Stimulated activated CD4-positive, alpha-beta T cell treated with anti-CD3 and anti-CD28 coated beads, Interleukin-4, amount 100 ng/mL, for 4 hours (primary cell): Measurements from ENCODE around the gene EXTL1.

ENCODE experiments used
- DNase-seq, 2 experiments: peaks; one replicate each; pipeline ENCODE4 v3.0.0-alpha.2; 2020

The EXTL1 gene

DNA sequence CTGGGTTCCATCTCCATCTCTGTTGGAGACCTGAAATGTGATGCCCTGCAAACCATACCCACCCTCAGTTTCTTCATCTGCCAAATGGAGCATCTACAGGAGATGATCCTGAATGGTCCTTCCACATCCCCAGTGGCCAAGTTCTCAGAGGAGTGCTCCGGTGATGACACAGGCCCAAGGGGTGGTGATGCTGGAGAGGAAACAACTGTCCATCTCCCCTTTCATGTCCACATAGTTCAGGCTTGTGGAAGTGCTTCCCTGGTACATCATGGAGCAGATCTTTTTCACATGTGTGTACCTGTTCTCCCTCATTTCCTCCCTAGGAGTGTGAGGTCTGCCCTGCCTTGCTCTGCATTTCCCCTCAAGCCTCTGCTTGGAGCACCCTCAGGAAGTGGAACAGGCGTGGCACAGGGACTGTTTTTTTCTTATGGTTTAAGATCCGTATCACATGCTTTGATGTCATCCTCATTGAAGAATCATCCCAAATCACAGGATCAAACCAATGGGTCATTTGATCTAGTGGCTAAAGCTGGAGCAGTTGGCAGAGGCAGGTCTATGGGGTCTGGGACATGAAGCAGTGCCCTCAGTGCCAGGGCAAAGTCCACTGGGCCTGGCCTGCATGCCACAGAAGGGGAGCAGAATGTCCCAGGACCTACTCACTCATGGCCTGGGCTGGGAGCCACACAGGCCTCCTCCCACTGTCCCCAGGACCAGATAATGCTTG, 54.0 kb downstream of the EXTL1 start:
- no peak for DNase-seq

DNA sequence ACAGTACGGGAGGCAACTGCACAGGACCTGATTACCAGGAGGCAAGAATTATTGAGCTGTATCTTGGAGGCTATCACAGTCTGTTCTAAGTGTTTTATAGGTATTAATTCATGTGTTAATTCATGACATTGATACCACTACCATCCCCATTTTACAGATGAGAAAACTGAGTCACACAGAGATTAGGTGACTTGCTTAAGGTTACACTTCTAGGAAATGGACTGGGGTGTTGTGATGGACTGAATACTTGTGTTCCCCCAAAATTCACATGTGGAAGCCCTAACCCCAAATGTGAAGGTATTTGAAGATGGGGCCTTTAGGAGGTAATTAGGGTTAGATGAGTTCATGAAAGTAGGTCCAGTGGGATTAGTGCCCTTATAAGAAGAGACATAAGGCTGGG, 55.9 kb downstream of the EXTL1 start:
- no peak for DNase-seq

DNA sequence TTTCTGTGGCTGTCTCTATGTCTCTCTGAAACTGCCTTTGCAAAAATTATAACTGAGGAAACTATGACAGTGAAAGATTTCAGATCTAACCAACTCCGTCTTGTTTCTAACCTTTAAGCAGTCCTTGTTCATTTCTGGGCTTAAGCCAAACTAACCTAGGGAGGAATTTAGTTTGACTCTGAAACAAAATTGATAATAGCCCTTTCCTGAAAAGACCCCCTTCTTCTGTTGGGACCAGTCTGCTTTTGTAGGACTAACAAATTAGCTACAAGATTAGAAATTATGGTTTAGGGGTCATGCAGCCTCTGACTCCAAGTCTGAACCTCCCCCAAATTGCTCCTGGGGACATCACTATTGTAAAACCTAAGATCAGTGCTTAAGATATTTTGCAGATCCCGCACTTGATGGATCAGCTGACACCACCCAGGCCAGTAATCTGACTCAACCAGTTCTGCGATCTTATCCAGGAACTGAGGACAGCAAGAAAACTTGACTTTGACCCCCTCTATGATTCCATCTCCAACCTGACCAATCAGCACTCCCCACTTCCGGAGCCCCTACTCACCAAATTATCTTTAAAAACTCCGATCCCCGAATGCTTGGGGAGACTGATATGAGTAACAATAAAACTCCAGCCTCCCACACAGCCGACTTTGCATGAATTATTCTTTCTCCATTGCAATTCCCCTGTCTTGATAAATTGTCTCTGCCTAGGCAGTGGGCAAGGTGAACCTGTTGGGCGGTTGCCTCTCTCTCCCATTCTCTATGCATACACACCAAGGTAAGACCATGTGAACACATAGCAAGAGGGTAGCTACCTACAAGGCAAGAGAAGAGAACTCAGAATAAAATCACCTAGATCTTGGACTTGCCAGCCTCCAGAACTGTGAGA, 57.0 kb downstream of the EXTL1 start:
- no peak for DNase-seq

DNA sequence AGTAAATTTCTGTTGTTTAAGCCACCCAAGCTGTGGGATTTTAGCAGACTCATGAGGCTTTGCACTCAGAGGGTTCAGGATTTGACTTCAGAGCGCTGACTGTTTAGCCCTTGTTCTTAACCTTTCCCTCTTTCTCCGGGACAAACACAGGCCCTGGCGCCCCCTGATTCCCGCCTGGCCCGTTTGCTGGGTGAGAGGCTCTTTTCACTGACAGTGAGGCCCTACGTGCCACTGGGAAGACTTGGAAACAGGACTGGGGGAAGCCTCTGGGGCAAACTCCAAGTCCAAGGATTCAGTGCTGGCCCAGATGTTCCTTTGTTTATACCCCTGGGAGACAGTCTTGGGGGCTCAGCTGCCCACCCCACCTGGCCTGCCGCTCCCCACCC, 57.6 kb downstream of the EXTL1 start:
- no peak for DNase-seq

DNA sequence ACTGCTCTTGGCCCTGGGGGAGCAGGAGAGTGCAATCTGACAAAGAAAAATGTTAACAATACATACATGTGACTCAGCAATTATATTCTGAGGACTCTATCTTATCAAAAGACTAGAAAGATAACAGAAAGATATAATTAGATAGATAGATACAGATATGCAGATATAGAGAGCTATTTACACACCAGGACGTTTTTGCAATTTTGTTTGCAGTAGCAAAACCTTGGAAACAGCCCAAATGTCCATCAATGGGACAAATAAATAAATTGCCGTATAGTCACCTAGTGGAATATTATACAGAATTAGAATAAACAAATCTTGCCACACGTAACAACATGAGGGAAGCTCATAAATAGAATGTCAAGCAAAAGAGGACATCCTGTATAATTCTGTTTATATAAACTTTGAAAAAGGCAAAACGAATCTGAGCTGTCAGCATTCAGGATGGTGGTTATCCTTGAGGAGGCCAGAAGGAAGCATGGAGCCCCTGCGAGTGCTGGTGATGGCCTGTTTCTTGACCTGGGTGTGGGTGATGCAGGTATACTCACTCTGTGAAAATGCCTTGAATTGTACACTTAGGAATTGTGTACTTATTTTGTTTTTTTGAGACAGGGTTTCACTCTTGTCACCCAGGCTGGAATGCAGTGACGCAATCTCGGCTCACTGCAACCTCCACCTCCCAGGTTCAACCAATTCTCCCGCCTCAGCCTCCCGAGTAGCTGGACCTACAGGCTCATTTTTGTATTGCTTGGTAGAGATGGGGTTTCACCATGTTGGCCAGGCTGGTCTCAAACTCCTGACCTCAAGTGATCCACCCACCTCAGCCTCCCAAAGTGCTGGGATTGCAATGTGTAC, 58.6 kb downstream of the EXTL1 start:
- no peak for DNase-seq

DNA sequence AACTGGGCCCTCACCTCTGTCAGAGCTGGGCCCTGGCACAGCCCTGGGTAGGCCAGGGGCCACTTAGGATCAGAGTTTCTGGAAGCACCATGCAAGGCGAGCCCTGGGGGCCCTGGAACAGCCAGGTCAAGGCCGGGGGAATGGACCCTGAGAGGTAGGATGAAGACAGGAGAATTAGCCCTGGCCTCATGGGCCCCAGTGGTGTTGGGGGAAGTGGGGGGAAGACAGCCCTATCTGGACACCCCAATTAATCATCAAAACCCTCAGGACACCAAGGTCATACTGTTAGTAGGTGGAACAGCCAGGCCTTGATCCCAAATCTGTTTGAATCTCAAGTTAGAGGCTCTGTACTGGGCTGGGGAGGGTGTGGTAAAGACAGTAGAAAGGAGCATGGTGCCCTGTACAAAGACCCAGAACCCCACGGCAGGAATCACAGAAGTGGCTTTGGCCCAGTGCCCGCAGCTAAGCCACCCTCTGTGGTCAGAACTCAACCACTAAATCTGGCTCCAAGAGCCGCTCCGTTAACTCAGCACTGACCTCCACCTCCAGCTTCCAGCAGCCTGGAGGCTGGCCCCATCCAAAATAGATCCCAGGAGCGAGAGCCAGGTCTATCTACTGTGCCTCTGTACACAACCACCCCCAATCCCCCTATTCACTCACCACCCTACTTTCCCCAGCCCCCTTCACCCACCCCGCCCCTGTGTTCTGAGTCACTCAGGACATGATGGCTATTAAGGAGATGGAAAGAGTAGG, 59.9 kb downstream of the EXTL1 start:
- DNase-seq = no peak

DNA sequence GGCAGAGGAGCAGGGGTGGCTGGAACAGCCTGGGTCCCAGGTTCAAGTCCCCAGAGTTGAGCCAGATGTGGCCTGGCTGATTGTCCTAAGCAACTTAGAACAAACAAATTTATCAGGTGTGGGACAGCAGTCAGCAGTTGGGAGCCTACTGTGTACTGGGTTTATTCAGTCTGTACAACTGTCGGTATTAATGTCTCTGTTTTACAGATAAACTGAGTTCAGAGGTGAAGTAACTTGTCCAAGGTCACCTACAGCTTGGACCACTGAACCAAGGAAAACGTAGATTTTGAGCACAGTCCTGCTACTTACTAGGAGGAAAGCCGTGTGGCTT, 60.4 kb downstream of the EXTL1 start:
- DNase-seq = no peak

DNA sequence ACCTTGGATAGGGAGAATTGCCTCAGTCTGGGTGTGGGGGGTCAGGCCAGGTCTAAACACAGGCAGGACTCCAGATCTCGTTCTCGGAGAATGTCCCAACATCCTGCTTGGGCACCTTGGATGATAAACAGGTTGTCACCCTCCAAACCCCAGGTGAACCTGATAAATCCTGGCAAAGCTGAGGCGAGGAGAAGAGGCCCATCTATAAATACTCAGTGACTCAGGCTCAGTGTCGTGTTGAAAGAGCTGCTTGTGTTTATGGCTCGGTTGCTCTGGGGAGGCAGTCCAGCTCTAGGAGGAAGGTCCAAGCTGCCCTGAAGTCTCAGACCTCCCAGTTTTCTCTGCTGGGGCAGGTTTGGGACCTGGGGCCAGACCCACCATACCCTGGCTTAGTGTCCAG, 61.6 kb downstream of the EXTL1 start:
- no peak for DNase-seq

DNA sequence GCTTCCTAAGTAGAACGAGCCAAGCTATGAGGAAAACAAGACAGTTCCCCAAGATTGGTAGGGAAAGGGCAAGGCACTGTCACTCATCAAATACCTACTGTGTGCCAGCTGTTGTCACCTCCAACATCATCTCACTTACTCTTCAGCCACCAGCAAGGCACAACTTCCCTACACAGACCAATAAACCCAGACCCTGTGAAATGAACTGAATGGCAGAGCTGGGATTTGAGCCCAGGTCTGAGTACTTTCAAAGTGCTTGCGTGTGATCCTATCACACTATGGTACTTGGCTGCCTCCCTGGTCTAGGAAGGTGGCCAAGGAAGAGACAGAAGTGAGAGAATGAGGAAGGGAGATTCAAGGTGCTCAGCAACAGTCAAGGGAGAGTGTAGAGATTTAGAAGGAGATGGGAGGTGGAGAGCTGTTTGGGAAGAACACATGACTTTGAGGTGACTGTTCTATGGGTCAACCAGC, 62.6 kb downstream of the EXTL1 start:
- no peak for DNase-seq

DNA sequence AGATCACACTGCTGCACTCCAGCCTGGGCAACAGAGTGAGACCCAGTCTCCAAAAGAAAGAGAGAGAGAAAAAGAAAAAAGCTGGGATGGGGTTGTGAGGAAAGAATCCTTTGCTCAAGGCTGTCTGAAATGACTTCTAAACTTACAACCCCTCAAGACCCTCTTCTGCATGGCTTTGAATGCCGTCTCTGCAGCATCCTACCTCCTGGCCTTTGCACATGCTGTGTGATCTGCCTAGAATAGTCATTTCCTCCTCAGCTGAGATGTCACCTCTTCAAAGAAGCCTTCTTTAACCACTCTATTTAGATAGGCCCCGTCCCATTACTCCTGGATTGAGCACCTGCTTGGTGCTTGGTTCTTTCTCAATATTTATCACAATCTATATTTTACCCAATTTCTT, 63.3 kb downstream of the EXTL1 start:
- DNase-seq = no peak
